HG02571 (cell line): ENCODE data around the gene ABHD10.

Source experiments
- ATAC-seq: cut with Tn5 transposase; IDR thresholded peaks from one replicate; pipeline ENCODE4 v1.9.1; 2021; ENCODE audit warnings: mild to moderate bottlenecking, moderate library complexity; ENCODE audit not compliant: unreplicated experiment

ABHD10 gene

GRCh38 chr3:111999484-112000324 lies 20.9 kb downstream of the ABHD10 start:
- ATAC-seq: no peak

- no peak for ATAC-seq
These were observed 21.5 kb downstream of the ABHD10 start for GRCh38 chr3:112000367-112000771.

- no peak for ATAC-seq
These were observed 22.1 kb downstream of the ABHD10 start for GRCh38 chr3:112000966-112001365.

GRCh38 chr3:112001526-112001925 lies 22.7 kb downstream of the ABHD10 start:
- no peak for ATAC-seq

- ATAC-seq: no peak
These were observed 23.5 kb downstream of the ABHD10 start for GRCh38 chr3:112002096-112002971.

GRCh38 chr3:112003321-112004080 lies 24.7 kb downstream of the ABHD10 start:
- no peak for ATAC-seq

GRCh38 chr3:112004187-112004586 lies 25.4 kb downstream of the ABHD10 start:
- ATAC-seq: no peak

- ATAC-seq: no peak
These were observed 25.8 kb downstream of the ABHD10 start for GRCh38 chr3:112004669-112005068.

GRCh38 chr3:112005091-112005672 lies 26.4 kb downstream of the ABHD10 start:
- no peak for ATAC-seq

GRCh38 chr3:112007633-112008032 lies 28.8 kb downstream of the ABHD10 start:
- ATAC-seq: no peak

- ATAC-seq: no peak
These were observed 30.8 kb downstream of the ABHD10 start for GRCh38 chr3:112009670-112010069.

GRCh38 chr3:112010636-112011035 lies 31.8 kb downstream of the ABHD10 start:
- no peak for ATAC-seq

- no peak for ATAC-seq
These were observed 32.6 kb downstream of the ABHD10 start for GRCh38 chr3:112011376-112011940.

GRCh38 chr3:112012205-112012992 lies 33.6 kb downstream of the ABHD10 start:
- ATAC-seq: no peak

GRCh38 chr3:112013058-112013783 lies 34.4 kb downstream of the ABHD10 start:
- ATAC-seq: peak; percentile 62

GRCh38 chr3:112013784-112014143 lies 34.9 kb downstream of the ABHD10 start:
- ATAC-seq: peak; percentile 27

- ATAC-seq: no peak
These were observed 38.3 kb downstream of the ABHD10 start for GRCh38 chr3:112017091-112017490.

- no peak for ATAC-seq
These were observed 39.9 kb downstream of the ABHD10 start for GRCh38 chr3:112018712-112019111.

- no peak for ATAC-seq
These were observed 40.9 kb downstream of the ABHD10 start for GRCh38 chr3:112019716-112020115.
